IgD-negative memory B cell (primary cell): ENCODE results near the gene LRRC45. TPM values are rescaled to one million over a fixed set of nuclear protein-coding genes. Genes with fewer than 3 reads are reported as not detected.
A peak's percentile ranks its signal among the peaks of the same experiment; 100 is the strongest.

Source experiments
- H3K27ac Mint-ChIP-seq, 3 donors: one replicate each; pipeline ENCODE4 v1.8.0; 2020 to 2022; ENCODE audit warnings: mild to moderate bottlenecking in 3 of 3, mixed read lengths in 3 of 3, moderate library complexity in 1 of 3
- H3K27me3 Mint-ChIP-seq: one replicate; pipeline ENCODE4 v1.8.0; 2021; ENCODE audit warnings: mixed read lengths
- H3K36me3 Mint-ChIP-seq: one replicate; pipeline ENCODE4 v1.8.0; 2020; ENCODE audit warnings: mild to moderate bottlenecking, mixed read lengths
- H3K4me1 Mint-ChIP-seq, 3 donors: one replicate each; pipeline ENCODE4 v1.8.0; 2020 to 2022; ENCODE audit warnings: mixed read lengths in 3 of 3, mild to moderate bottlenecking in 1 of 3
- H3K4me3 Mint-ChIP-seq, 4 donors: one replicate each; pipeline ENCODE4 v1.8.0; 2020 to 2022; ENCODE audit warnings: mild to moderate bottlenecking in 4 of 4, mixed read lengths in 4 of 4, moderate library complexity in 3 of 4
- H3K9me3 Mint-ChIP-seq, 3 donors: one replicate each; pipeline ENCODE4 v1.8.0; 2020 to 2021; ENCODE audit warnings: mixed read lengths in 3 of 3, mild to moderate bottlenecking in 1 of 3
- polyA plus RNA-seq: library from polyadenylated mRNA; unstranded; fragments of 300-500 nt; fragmentation: Illumina TruSeq; gene quantifications from one replicate; pipeline ENCODE4 v1.2.3, GENCODE V29; 2021

Gene LRRC45
- polyA plus RNA-seq, 1 donor from 2014 or later: 5.3 TPM

- Mint-ChIP-seq H3K27me3 (no peaks in the 10 kb centered on the region), H3K36me3 (no peaks in the 10 kb centered on the region), H3K9me3 (no peaks in the 10 kb centered on the region), H3K4me1 (peaks cover 9 to 15% (median 14%) of the 10 kb centered on the region in 3 donors), H3K27ac (no peak overlapping the region), H3K4me3 (peak overlapping the region in 2 of 4 donors; percentile 30 to 56)
Measured at GRCh38 chr17:82039695-82040299, 16.7 kb downstream of the LRRC45 start.

- Mint-ChIP-seq H3K9me3 (no peaks in the 10 kb centered on the region), H3K4me1 (peaks cover 7 to 8% (median 7%) of the 10 kb centered on the region in 3 donors), H3K27ac (peak overlapping the region in 1 of 3 donors; percentile 47), H3K4me3 (peak overlapping the region in 1 of 4 donors; percentile 16), H3K36me3 (no peaks in the 10 kb centered on the region), H3K27me3 (no peaks in the 10 kb centered on the region)
Measured at GRCh38 chr17:82041144-82041814, 18.2 kb downstream of the LRRC45 start.

GRCh38 chr17:82042649-82043048 lies 19.5 kb downstream of the LRRC45 start:
- H3K9me3 Mint-ChIP-seq: no peaks in the 10 kb centered on the region
- no peaks in the 10 kb centered on the region for H3K36me3 Mint-ChIP-seq
- peaks cover 5 to 7% (median 6%) of the 10 kb centered on the region in 3 donors for H3K4me1 Mint-ChIP-seq
- H3K27ac Mint-ChIP-seq: no peak overlapping the region
- peak overlapping the region in 1 of 4 donors; percentile 12 for H3K4me3 Mint-ChIP-seq
- H3K27me3 Mint-ChIP-seq: no peaks in the 10 kb centered on the region

- H3K9me3 Mint-ChIP-seq: no peaks in the 10 kb centered on the region
- no peaks in the 10 kb centered on the region for H3K27me3 Mint-ChIP-seq
- peak overlapping the region in 1 of 4 donors; percentile 12 for H3K4me3 Mint-ChIP-seq
- H3K36me3 Mint-ChIP-seq: no peaks in the 10 kb centered on the region
- H3K4me1 Mint-ChIP-seq: peaks cover 0 to 3% (median 2%) of the 10 kb centered on the region in 3 donors
- H3K27ac Mint-ChIP-seq: no peak overlapping the region
Measured at GRCh38 chr17:82043507-82043906, 20.4 kb downstream of the LRRC45 start.

- Mint-ChIP-seq H3K9me3 (no peaks in the 10 kb centered on the region), H3K36me3 (no peaks in the 10 kb centered on the region), H3K4me1 (peaks cover 0 to 3% (median 0%) of the 10 kb centered on the region in 3 donors), H3K4me3 (peak overlapping the region in 1 of 4 donors; percentile 51), H3K27me3 (no peaks in the 10 kb centered on the region), H3K27ac (peak overlapping the region in 1 of 3 donors; percentile 75)
Measured at GRCh38 chr17:82045936-82046484, 22.9 kb downstream of the LRRC45 start.

- H3K4me3 Mint-ChIP-seq: peak overlapping the region in 2 of 4 donors; percentile 28 to 51
- peak overlapping the region in 1 of 3 donors; percentile 51 for H3K27ac Mint-ChIP-seq
- no peaks in the 10 kb centered on the region for H3K27me3 Mint-ChIP-seq
- no peaks in the 10 kb centered on the region for H3K9me3 Mint-ChIP-seq
- H3K4me1 Mint-ChIP-seq: peaks cover 0 to 3% (median 0%) of the 10 kb centered on the region in 3 donors
- no peaks in the 10 kb centered on the region for H3K36me3 Mint-ChIP-seq
Measured at GRCh38 chr17:82046903-82047302, 23.8 kb downstream of the LRRC45 start.

- H3K36me3 Mint-ChIP-seq: no peaks in the 10 kb centered on the region
- peak overlapping the region in 2 of 4 donors; percentile 14 to 16 for H3K4me3 Mint-ChIP-seq
- H3K27me3 Mint-ChIP-seq: no peaks in the 10 kb centered on the region
- H3K9me3 Mint-ChIP-seq: no peaks in the 10 kb centered on the region
- H3K27ac Mint-ChIP-seq: peak overlapping the region in 1 of 3 donors; percentile 51
- H3K4me1 Mint-ChIP-seq: peaks cover 0 to 3% (median 0%) of the 10 kb centered on the region in 3 donors
Measured at GRCh38 chr17:82047379-82047778, 24.3 kb downstream of the LRRC45 start.

- Mint-ChIP-seq H3K9me3 (no peaks in the 10 kb centered on the region), H3K27me3 (no peaks in the 10 kb centered on the region), H3K36me3 (no peaks in the 10 kb centered on the region), H3K4me1 (peaks cover 0 to 4% (median 3%) of the 10 kb centered on the region in 3 donors), H3K4me3 (peak overlapping the region in 2 of 4 donors; percentile 14 to 58), H3K27ac (no peak overlapping the region)
Measured at GRCh38 chr17:82047914-82048570, 24.9 kb downstream of the LRRC45 start.

GRCh38 chr17:82048571-82048971 lies 25.5 kb downstream of the LRRC45 start:
- Mint-ChIP-seq H3K27ac (no peak overlapping the region), H3K4me1 (peaks cover 0 to 4% (median 3%) of the 10 kb centered on the region in 3 donors), H3K4me3 (no peak overlapping the region), H3K27me3 (no peaks in the 10 kb centered on the region), H3K36me3 (no peaks in the 10 kb centered on the region), H3K9me3 (no peaks in the 10 kb centered on the region)

- Mint-ChIP-seq H3K27me3 (no peaks in the 10 kb centered on the region), H3K4me3 (peak overlapping the region in 3 of 4 donors; percentile 32 to 68 (median 47)), H3K36me3 (no peaks in the 10 kb centered on the region), H3K4me1 (peaks cover 0 to 4% (median 3%) of the 10 kb centered on the region in 3 donors), H3K9me3 (no peaks in the 10 kb centered on the region), H3K27ac (no peak overlapping the region)
Measured at GRCh38 chr17:82049106-82049505, 26.0 kb downstream of the LRRC45 start.

GRCh38 chr17:82049521-82049971 lies 26.4 kb downstream of the LRRC45 start:
- peak overlapping the region in 3 of 4 donors; percentile 32 to 55 (median 47) for H3K4me3 Mint-ChIP-seq
- no peaks in the 10 kb centered on the region for H3K27me3 Mint-ChIP-seq
- peaks cover 0 to 4% (median 3%) of the 10 kb centered on the region in 3 donors for H3K4me1 Mint-ChIP-seq
- no peaks in the 10 kb centered on the region for H3K36me3 Mint-ChIP-seq
- no peak overlapping the region for H3K27ac Mint-ChIP-seq
- no peaks in the 10 kb centered on the region for H3K9me3 Mint-ChIP-seq

GRCh38 chr17:82050152-82050760 lies 27.2 kb downstream of the LRRC45 start:
- Mint-ChIP-seq H3K9me3 (no peaks in the 10 kb centered on the region), H3K27ac (peak overlapping the region in 1 of 3 donors; percentile 29), H3K36me3 (no peaks in the 10 kb centered on the region), H3K4me1 (peaks cover 0 to 5% (median 3%) of the 10 kb centered on the region in 3 donors), H3K27me3 (no peaks in the 10 kb centered on the region), H3K4me3 (peak overlapping the region; percentile 55 to 87 (median 76))

- Mint-ChIP-seq H3K4me1 (peaks cover 0 to 5% (median 3%) of the 10 kb centered on the region in 3 donors), H3K36me3 (no peaks in the 10 kb centered on the region), H3K27ac (no peak overlapping the region), H3K27me3 (no peaks in the 10 kb centered on the region), H3K9me3 (no peaks in the 10 kb centered on the region), H3K4me3 (peak overlapping the region; percentile 55 to 87 (median 76))
Measured at GRCh38 chr17:82050761-82051641, 27.9 kb downstream of the LRRC45 start.
